ENCODE results near the gene TSC22D1. TPM values are rescaled to one million over a fixed set of nuclear protein-coding genes. Genes with fewer than 3 reads are reported as not detected.

Gene TSC22D1
- total RNA-seq, 1 experiment from 2014 or later = 72.5 TPM

DNA sequence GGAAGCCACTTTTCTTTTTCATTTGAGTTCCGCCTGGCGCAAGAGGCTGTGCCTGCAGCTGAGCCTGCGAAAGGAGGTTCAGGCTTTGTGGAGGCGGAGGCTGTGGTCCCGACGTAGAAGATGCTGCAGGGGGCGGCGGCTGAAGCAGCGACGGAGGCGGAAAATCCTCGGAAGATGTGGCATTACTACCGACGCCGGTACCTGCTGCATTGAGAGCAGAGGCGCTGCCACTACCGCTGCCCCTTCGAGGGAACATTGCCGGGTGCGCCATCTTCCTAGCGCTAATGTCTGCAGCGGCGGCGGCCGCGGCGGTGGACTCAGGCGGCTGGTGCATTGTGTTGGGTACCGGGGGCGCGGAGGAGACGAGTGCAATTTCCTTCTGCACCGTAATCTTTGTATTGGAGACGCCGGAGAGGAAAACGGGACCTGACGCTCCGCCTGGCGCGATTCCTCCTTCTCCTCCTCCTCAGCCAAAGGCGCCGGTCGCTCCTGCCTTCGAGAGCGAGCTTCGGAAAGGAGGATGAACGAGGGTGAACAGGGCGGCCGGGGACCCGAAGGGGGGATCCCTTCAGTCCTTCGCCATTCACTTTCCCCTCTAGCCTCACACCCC, at the start of gene TSC22D1 (continued):
- no peak for TF ChIP-seq TEAD4 (CRISPR knock-in tag; IDR thresholded peaks at IDR 0.05)
- TF ChIP-seq FOXP1 (CRISPR knock-in tag; IDR thresholded peaks at IDR 0.05; ENCODE audit: borderline replicate concordance) = peak; percentile 83; the same call in 1 of the 2 replicates
- no peak for TF ChIP-seq ZBTB21 (CRISPR knock-in tag; IDR thresholded peaks at IDR 0.05; ENCODE audit: borderline replicate concordance)
- no peak for TF ChIP-seq GRHL2 (CRISPR knock-in tag; IDR thresholded peaks at IDR 0.05; ENCODE audit: insufficient replicate concordance, severe bottlenecking)
- no peak for TF ChIP-seq NR2C2 (CRISPR knock-in tag; IDR thresholded peaks at IDR 0.05)
- no peak for TF ChIP-seq PREB (CRISPR knock-in tag; IDR thresholded peaks at IDR 0.05; ENCODE audit: borderline replicate concordance)
- TF ChIP-seq CBFB (CRISPR knock-in tag; IDR thresholded peaks at IDR 0.05; ENCODE audit: low read depth) = no peak
- TF ChIP-seq JAZF1 (CRISPR knock-in tag; IDR thresholded peaks at IDR 0.05) = no peak
- no peak for TF ChIP-seq SMAD4 (CRISPR knock-in tag; IDR thresholded peaks at IDR 0.05)
- TF ChIP-seq E2F5 (CRISPR knock-in tag; IDR thresholded peaks at IDR 0.05) = no peak
- TF ChIP-seq NFYB (CRISPR knock-in tag; conservative IDR thresholded peaks at IDR 0.05; ENCODE audit: low read depth) = no peak
- TF ChIP-seq CREM (CRISPR knock-in tag; IDR thresholded peaks at IDR 0.05) = no peak
- TF ChIP-seq MXD4 (CRISPR knock-in tag; IDR thresholded peaks at IDR 0.05; ENCODE audit: borderline replicate concordance) = no peak
- no peak for TF ChIP-seq TP53 (CRISPR knock-in tag; IDR thresholded peaks at IDR 0.05)
- TF ChIP-seq, protein P1, sequence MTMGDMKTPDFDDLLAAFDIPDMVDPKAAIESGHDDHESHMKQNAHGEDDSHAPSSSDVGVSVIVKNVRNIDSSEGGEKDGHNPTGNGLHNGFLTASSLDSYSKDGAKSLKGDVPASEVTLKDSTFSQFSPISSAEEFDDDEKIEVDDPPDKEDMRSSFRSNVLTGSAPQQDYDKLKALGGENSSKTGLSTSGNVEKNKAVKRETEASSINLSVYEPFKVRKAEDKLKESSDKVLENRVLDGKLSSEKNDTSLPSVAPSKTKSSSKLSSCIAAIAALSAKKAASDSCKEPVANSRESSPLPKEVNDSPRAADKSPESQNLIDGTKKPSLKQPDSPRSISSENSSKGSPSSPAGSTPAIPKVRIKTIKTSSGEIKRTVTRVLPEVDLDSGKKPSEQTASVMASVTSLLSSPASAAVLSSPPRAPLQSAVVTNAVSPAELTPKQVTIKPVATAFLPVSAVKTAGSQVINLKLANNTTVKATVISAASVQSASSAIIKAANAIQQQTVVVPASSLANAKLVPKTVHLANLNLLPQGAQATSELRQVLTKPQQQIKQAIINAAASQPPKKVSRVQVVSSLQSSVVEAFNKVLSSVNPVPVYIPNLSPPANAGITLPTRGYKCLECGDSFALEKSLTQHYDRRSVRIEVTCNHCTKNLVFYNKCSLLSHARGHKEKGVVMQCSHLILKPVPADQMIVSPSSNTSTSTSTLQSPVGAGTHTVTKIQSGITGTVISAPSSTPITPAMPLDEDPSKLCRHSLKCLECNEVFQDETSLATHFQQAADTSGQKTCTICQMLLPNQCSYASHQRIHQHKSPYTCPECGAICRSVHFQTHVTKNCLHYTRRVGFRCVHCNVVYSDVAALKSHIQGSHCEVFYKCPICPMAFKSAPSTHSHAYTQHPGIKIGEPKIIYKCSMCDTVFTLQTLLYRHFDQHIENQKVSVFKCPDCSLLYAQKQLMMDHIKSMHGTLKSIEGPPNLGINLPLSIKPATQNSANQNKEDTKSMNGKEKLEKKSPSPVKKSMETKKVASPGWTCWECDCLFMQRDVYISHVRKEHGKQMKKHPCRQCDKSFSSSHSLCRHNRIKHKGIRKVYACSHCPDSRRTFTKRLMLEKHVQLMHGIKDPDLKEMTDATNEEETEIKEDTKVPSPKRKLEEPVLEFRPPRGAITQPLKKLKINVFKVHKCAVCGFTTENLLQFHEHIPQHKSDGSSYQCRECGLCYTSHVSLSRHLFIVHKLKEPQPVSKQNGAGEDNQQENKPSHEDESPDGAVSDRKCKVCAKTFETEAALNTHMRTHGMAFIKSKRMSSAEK (CRISPR knock-in tag; IDR thresholded peaks at IDR 0.05; ENCODE audit: borderline replicate concordance) = no peak
- TF ChIP-seq, protein P2, sequence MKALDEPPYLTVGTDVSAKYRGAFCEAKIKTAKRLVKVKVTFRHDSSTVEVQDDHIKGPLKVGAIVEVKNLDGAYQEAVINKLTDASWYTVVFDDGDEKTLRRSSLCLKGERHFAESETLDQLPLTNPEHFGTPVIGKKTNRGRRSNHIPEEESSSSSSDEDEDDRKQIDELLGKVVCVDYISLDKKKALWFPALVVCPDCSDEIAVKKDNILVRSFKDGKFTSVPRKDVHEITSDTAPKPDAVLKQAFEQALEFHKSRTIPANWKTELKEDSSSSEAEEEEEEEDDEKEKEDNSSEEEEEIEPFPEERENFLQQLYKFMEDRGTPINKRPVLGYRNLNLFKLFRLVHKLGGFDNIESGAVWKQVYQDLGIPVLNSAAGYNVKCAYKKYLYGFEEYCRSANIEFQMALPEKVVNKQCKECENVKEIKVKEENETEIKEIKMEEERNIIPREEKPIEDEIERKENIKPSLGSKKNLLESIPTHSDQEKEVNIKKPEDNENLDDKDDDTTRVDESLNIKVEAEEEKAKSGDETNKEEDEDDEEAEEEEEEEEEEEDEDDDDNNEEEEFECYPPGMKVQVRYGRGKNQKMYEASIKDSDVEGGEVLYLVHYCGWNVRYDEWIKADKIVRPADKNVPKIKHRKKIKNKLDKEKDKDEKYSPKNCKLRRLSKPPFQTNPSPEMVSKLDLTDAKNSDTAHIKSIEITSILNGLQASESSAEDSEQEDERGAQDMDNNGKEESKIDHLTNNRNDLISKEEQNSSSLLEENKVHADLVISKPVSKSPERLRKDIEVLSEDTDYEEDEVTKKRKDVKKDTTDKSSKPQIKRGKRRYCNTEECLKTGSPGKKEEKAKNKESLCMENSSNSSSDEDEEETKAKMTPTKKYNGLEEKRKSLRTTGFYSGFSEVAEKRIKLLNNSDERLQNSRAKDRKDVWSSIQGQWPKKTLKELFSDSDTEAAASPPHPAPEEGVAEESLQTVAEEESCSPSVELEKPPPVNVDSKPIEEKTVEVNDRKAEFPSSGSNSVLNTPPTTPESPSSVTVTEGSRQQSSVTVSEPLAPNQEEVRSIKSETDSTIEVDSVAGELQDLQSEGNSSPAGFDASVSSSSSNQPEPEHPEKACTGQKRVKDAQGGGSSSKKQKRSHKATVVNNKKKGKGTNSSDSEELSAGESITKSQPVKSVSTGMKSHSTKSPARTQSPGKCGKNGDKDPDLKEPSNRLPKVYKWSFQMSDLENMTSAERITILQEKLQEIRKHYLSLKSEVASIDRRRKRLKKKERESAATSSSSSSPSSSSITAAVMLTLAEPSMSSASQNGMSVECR (CRISPR knock-in tag; IDR thresholded peaks at IDR 0.05; ENCODE audit: borderline replicate concordance) = no peak
- TF ChIP-seq ATF1 (CRISPR knock-in tag; IDR thresholded peaks at IDR 0.05) = no peak
- no peak for TF ChIP-seq ATF6 (CRISPR knock-in tag; IDR thresholded peaks at IDR 0.05)
- TF ChIP-seq ZMAT4 (CRISPR knock-in tag; IDR thresholded peaks at IDR 0.05) = no peak
- TF ChIP-seq NFATC4 (CRISPR knock-in tag; IDR thresholded peaks at IDR 0.05) = no peak
- no peak for TF ChIP-seq GABPB1 (CRISPR knock-in tag; IDR thresholded peaks at IDR 0.05)
- TF ChIP-seq ETV6 (CRISPR knock-in tag; IDR thresholded peaks at IDR 0.05) = peak; percentile 88
- TF ChIP-seq, protein P3, sequence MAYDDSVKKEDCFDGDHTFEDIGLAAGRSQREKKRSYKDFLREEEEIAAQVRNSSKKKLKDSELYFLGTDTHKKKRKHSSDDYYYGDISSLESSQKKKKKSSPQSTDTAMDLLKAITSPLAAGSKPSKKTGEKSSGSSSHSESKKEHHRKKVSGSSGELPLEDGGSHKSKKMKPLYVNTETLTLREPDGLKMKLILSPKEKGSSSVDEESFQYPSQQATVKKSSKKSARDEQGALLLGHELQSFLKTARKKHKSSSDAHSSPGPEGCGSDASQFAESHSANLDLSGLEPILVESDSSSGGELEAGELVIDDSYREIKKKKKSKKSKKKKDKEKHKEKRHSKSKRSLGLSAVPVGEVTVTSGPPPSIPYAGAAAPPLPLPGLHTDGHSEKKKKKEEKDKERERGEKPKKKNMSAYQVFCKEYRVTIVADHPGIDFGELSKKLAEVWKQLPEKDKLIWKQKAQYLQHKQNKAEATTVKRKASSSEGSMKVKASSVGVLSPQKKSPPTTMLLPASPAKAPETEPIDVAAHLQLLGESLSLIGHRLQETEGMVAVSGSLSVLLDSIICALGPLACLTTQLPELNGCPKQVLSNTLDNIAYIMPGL (CRISPR knock-in tag; IDR thresholded peaks at IDR 0.05) = peak; percentile 60; the same call in 1 of the 2 replicates
- TF ChIP-seq GTF2I (CRISPR knock-in tag; conservative IDR thresholded peaks at IDR 0.05) = no peak
- 0 out of 2 replicates have a peak, but pooled peaks have one; percentile 23 for TF ChIP-seq ZNF138 (CRISPR knock-in tag; conservative IDR thresholded peaks at IDR 0.05)

Measured in WTC11 (cell line).